HepG2 (cell line): ENCODE measurements around the gene PTPRM. TPM values are rescaled to one million over a fixed set of nuclear protein-coding genes. Genes with fewer than 3 reads are reported as not detected.

Source experiments
- ATAC-seq: fragments of 200-7000 bp; cut with Tn5 transposase; 3 replicates; pipeline ENCODE4 v1.9.1; 2020; ENCODE audit warnings: mild to moderate bottlenecking, moderate library complexity
- BruUV-seq: library from RNA; stranded (reverse); fragments of 400-500 nt; replicated peaks from 2 replicates; lab custom pipeline; 2021; lab: Mats Ljungman, UMichigan
- CTCF ChIA-PET: fragments of 300-600 bp; formaldehyde crosslinking; extraction: SDS; loops from one replicate; lab custom pipeline; 2021; ENCODE audit warnings: low total read pairs, inconsistent platforms, low intra/inter-chr PET ratio; lab: Yijun Ruan, JAX
- POLR2A ChIA-PET: fragments of 350-600 bp; sonication (Branson Sonifier 250); formaldehyde crosslinking; loops from one replicate; lab custom pipeline; 2020; ENCODE audit warnings: antibody characterized with exemption, inconsistent platforms; lab: Yijun Ruan, JAX
- DNase-seq: peaks from one replicate; pipeline ENCODE4 v3.0.0-alpha.2; 2015; ENCODE audit warnings: low spot score
- FAIRE-seq: peaks from 3 replicates; lab custom pipeline; 2011; peaks lifted over from hg19 to GRCh38; lab: Jason Lieb, UNC
- H2AFZ ChIP-seq: one replicate; pipeline ENCODE4 v1.6.1; 2011; ENCODE audit warnings: low read length, inconsistent platforms
- H3K27ac ChIP-seq: fragments of 300-600 bp; 3 replicates; pipeline ENCODE4 v1.8.0; 2011; ENCODE audit warnings: mixed run types, mild to moderate bottlenecking, mixed read lengths, low read length, inconsistent platforms; ENCODE audit not compliant: insufficient read depth; ENCODE audit errors: extremely low read length
- H3K27me3 ChIP-seq, 2 experiments: fragments of 200-600 bp in 1 of 2; 2 replicates in 1 of 2; 3 replicates in 1 of 2; pipeline versions ENCODE4 v1.6.0 to v1.8.0; 2011; ENCODE audit warnings: low read length in 2 of 2, mild to moderate bottlenecking in 2 of 2, moderate library complexity in 2 of 2, inconsistent platforms in 1 of 2; ENCODE audit not compliant: insufficient read depth in 2 of 2, control insufficient read depth in 1 of 2
- H3K36me3 ChIP-seq, 2 experiments: fragments of 200-600 bp in 1 of 2; replicated peaks in 1 of 2; 2 replicates in 1 of 2; 3 replicates in 1 of 2; pipeline versions ENCODE4 v1.5.1 to v1.8.0; 2011; ENCODE audit warnings: low read length in 2 of 2, inconsistent platforms in 1 of 2; ENCODE audit not compliant: insufficient read depth in 2 of 2, control insufficient read depth in 1 of 2
- H3K4me1 ChIP-seq: 2 replicates; pipeline ENCODE4 v1.5.1; 2012; ENCODE audit warnings: low read length, inconsistent platforms; ENCODE audit not compliant: insufficient read depth
- H3K4me2 ChIP-seq: 2 replicates; pipeline ENCODE4 v1.6.0; 2011; ENCODE audit warnings: low read depth, low read length, inconsistent platforms
- H3K4me3 ChIP-seq, 3 experiments: fragments of 200-600 bp in 1 of 3; sonication (generic), shearing (Covaris generic) in 1 of 3; replicated peaks in 1 of 3; 2 replicates each; pipeline ENCODE4 v1.5.1; 2011 to 2016; ENCODE audit warnings: low read length in 3 of 3, inconsistent platforms in 2 of 3, low read depth in 2 of 3, mild to moderate bottlenecking in 2 of 3, control low read depth in 1 of 3, mixed read lengths in 1 of 3; ENCODE audit not compliant: insufficient read depth in 1 of 3
- H3K79me2 ChIP-seq: one replicate; pipeline ENCODE4 v1.6.1; 2011; ENCODE audit warnings: low read length, inconsistent platforms; ENCODE audit not compliant: insufficient read depth
- H3K9ac ChIP-seq: 2 replicates; pipeline ENCODE4 v1.6.0; 2011; ENCODE audit warnings: mild to moderate bottlenecking, low read depth, low read length, inconsistent platforms; ENCODE audit not compliant: insufficient read depth
- H3K9me3 ChIP-seq: 2 replicates; pipeline ENCODE4 v1.5.1; 2012; ENCODE audit warnings: mild to moderate bottlenecking, low read length
- H4K20me1 ChIP-seq: 2 replicates; pipeline ENCODE4 v1.6.0; 2011; ENCODE audit warnings: inconsistent platforms, mild to moderate bottlenecking, low read length, moderate library complexity; ENCODE audit not compliant: insufficient read depth
- ARHGAP35 ChIP-seq: sonication (generic); formaldehyde crosslinking; IDR thresholded peaks from 2 replicates; pipeline ENCODE4 v1.9.0; 2022; ENCODE audit warnings: mild to moderate bottlenecking, inconsistent platforms, moderate library complexity, missing genetic modification reagents, borderline replicate concordance
- GATA4 ChIP-seq: sonication (generic); IDR thresholded peaks from 2 replicates; pipeline ENCODE4 v1.6.1; 2016; ENCODE audit warnings: antibody characterized with exemption, low read depth, borderline replicate concordance
- MTA1 ChIP-seq: sonication (generic); formaldehyde crosslinking; IDR thresholded peaks from 2 replicates; pipeline ENCODE4 v1.4.0; 2020; ENCODE audit warnings: missing genetic modification reagents, mild to moderate bottlenecking, borderline replicate concordance
- RBAK ChIP-seq: sonication (generic); formaldehyde crosslinking; IDR thresholded peaks from 2 replicates; pipeline ENCODE4 v1.5.1; 2020; ENCODE audit warnings: mild to moderate bottlenecking, missing genetic modification reagents
- SNAPC4 ChIP-seq: sonication (generic); formaldehyde crosslinking; IDR thresholded peaks from 2 replicates; pipeline ENCODE4 v1.4.0; 2020; ENCODE audit warnings: mild to moderate bottlenecking, missing genetic modification reagents
- ZNF746 ChIP-seq: sonication (generic); formaldehyde crosslinking; IDR thresholded peaks from 2 replicates; pipeline ENCODE4 v1.8.0; 2022; ENCODE audit warnings: mild to moderate bottlenecking, missing genetic modification reagents
- ZNF766 ChIP-seq: sonication (generic); formaldehyde crosslinking; IDR thresholded peaks from 2 replicates; pipeline ENCODE4 v1.5.0; 2020; ENCODE audit warnings: missing genetic modification reagents, borderline replicate concordance
- ZZZ3 ChIP-seq: sonication (generic); formaldehyde crosslinking; IDR thresholded peaks from 2 replicates; pipeline ENCODE4 v1.4.0; 2020; ENCODE audit warnings: missing genetic modification reagents, mild to moderate bottlenecking, borderline replicate concordance
- in situ Hi-C: cut with HindIII; loops from 2 replicates; pipeline ENCODE4 v1.10.0; 2017; ENCODE audit warnings: low pct_unique_long_range_greater_than_20kb; ENCODE audit not compliant: extremely low pct_ligation_motif_present
- intact Hi-C: fragments of 100-400 bp; cut with micrococcal nuclease; formaldehyde crosslinking; loops from one replicate; pipeline ENCODE4 v1.10.0; 2022; ENCODE audit not compliant: unreplicated experiment
- polyA plus RNA-seq, 8 experiments: library from polyadenylated mRNA; depleted of rRNA in 3 of 8; stranded (reverse) in 7 of 8; unstranded in 1 of 8; fragments of >200 nt; fragmentation: Illumina TruSeq in 4 of 8; extraction: Trizol in 4 of 8; gene quantifications; 2 replicates each; pipeline versions ENCODE4 v1.2.1 to v1.2.3, GENCODE V29; 2011 to 2016; ENCODE audit warnings: low read depth in 4 of 8, missing spikeins in 1 of 8, mixed read lengths in 1 of 8; ENCODE audit not compliant: insufficient read depth in 1 of 8
- total RNA-seq, 5 experiments: library from RNA; depleted of rRNA; stranded (reverse); fragments of >200 nt; fragmentation: Illumina TruSeq; extraction: Trizol; gene quantifications; 2 replicates each; pipeline ENCODE4 v1.2.3, GENCODE V29; 2016; ENCODE audit warnings: low read depth in 1 of 5
- TF ChIP-seq, protein P1 (sequence below): sonication (generic); formaldehyde crosslinking; IDR thresholded peaks from 2 replicates; pipeline ENCODE4 v1.5.0; 2020; ENCODE audit warnings: missing genetic modification reagents

Gene PTPRM
- total and polyA plus RNA-seq, 2 of the 13 experiments (the other 11 are each of a cell fraction or from before 2014, with no cell fraction given), result 12.6 to 108 TPM

DNA sequence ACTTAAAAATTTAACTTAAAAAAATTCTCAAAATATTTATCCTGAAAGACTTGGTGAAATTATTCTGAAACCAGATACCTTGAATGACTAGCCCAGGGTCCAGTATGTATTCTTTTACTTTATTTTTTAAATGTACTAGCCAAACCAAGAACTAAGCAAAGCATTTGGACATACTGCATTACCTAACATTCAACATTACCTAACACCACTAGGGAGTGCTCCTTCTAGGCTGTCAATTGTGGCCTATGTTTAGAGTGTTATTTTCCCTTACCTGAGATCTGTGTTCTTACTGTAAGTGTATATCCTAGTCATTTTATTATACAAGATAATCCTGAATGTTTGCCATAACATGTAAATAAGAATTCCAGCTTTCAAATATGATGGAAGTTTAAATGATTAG, 496.6 kb downstream of the PTPRM start:
- peak overlapping the region; percentile 49; the same call in 1 of the 2 replicates for H3K4me2 ChIP-seq
- TF ChIP-seq RBAK (CRISPR knock-in tag) (no peak), ZZZ3 (CRISPR knock-in tag) (no peak), ARHGAP35 (CRISPR knock-in tag) (no peak), GATA4 (no peak), MTA1 (CRISPR knock-in tag) (no peak), SNAPC4 (CRISPR knock-in tag) (no peak), ZNF766 (no peak), ZNF746 (CRISPR knock-in tag) (no peak)
- TF ChIP-seq, protein P1, sequence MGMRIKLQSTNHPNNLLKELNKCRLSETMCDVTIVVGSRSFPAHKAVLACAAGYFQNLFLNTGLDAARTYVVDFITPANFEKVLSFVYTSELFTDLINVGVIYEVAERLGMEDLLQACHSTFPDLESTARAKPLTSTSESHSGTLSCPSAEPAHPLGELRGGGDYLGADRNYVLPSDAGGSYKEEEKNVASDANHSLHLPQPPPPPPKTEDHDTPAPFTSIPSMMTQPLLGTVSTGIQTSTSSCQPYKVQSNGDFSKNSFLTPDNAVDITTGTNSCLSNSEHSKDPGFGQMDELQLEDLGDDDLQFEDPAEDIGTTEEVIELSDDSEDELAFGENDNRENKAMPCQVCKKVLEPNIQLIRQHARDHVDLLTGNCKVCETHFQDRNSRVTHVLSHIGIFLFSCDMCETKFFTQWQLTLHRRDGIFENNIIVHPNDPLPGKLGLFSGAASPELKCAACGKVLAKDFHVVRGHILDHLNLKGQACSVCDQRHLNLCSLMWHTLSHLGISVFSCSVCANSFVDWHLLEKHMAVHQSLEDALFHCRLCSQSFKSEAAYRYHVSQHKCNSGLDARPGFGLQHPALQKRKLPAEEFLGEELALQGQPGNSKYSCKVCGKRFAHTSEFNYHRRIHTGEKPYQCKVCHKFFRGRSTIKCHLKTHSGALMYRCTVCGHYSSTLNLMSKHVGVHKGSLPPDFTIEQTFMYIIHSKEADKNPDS (CRISPR knock-in tag), result no peak
- TF ChIP-seq, all 625 proteins: peak for 0
- DNase-seq (no peak), FAIRE-seq (no peak), ATAC-seq (no peak)
- Histone ChIP-seq H4K20me1 (no peaks in the 10 kb centered on the region), H3K36me3 (no peaks in the 10 kb centered on the region), H3K79me2 (no peaks in the 10 kb centered on the region), H3K9me3 (no peaks in the 10 kb centered on the region), H3K9ac (no peak overlapping the region), H3K4me1 (peaks cover 14% of the 10 kb centered on the region), H3K4me3 (no peak overlapping the region; a peak in 1 of 6 replicates), H3K27ac (no peak overlapping the region), H2AFZ (no peak overlapping the region), H3K27me3 (no peaks in the 10 kb centered on the region)
- intact Hi-C loops, result no loop called here
- POLR2A ChIA-PET, result no interaction called here
- in situ Hi-C loops, result no loop called here
- CTCF ChIA-PET, result no interaction called here
- BruUV-seq, result no TSS peak
